SU-DHL-6 (cell line): ENCODE results near the gene ENTPD6.

Experiments used
- H2AFZ ChIP-seq: fragments of 200-600 bp; sonication (generic); 2 replicates; pipeline ENCODE4 v1.6.1; 2014; ENCODE audit warnings: low read depth, mild to moderate bottlenecking, moderate library complexity, mixed read lengths, antibody characterized with exemption, low read length; ENCODE audit not compliant: severe bottlenecking
- H3F3A ChIP-seq: fragments of 200-600 bp; shearing (Covaris generic); 2 replicates; pipeline ENCODE4 v1.6.0; 2016; ENCODE audit warnings: antibody characterized with exemption, mild to moderate bottlenecking; ENCODE audit not compliant: insufficient read depth
- H3K27ac ChIP-seq: fragments of 200-600 bp; sonication (generic); 2 replicates; pipeline ENCODE4 v1.5.1; 2016; ENCODE audit warnings: low read depth, mild to moderate bottlenecking, low read length, moderate library complexity, mixed read lengths
- H3K27me3 ChIP-seq: fragments of 200-600 bp; sonication (generic), shearing (Covaris generic); 2 replicates; pipeline ENCODE4 v1.6.0; 2014; ENCODE audit warnings: mild to moderate bottlenecking, low read length
- H3K36me3 ChIP-seq: fragments of 200-600 bp; sonication (generic); 2 replicates; pipeline ENCODE4 v1.6.1; 2014; ENCODE audit warnings: mild to moderate bottlenecking, low read length, mixed read lengths
- H3K4me2 ChIP-seq: fragments of 300-600, 200-600 bp; shearing (Covaris generic), sonication (generic); 2 replicates; pipeline ENCODE4 v1.6.0; 2014; ENCODE audit warnings: low read length, low read depth, mild to moderate bottlenecking; ENCODE audit not compliant: poor library complexity, severe bottlenecking
- H3K4me3 ChIP-seq: fragments of 200-600 bp; sonication (generic); 2 replicates; pipeline ENCODE4 v1.5.1; 2014; ENCODE audit warnings: antibody characterized with exemption, low read length, mild to moderate bottlenecking, mixed read lengths; ENCODE audit not compliant: insufficient read depth, poor library complexity, severe bottlenecking
- H3K79me2 ChIP-seq: fragments of 200-600 bp; sonication (generic); 2 replicates; pipeline ENCODE4 v1.6.1; 2014; ENCODE audit warnings: mild to moderate bottlenecking, low read length, moderate library complexity; ENCODE audit not compliant: insufficient read depth
- H3K9ac ChIP-seq: fragments of 200-600 bp; sonication (generic); 2 replicates; pipeline ENCODE4 v1.7.0; 2014; ENCODE audit warnings: mild to moderate bottlenecking, low read length
- H3K9me2 ChIP-seq: fragments of 200-600 bp; sonication (generic); replicated peaks from 2 replicates; pipeline ENCODE4 v1.6.1; 2014; ENCODE audit warnings: low read length; ENCODE audit not compliant: insufficient read depth
- H3K9me3 ChIP-seq: fragments of 200-600 bp; sonication (generic); 2 replicates; pipeline ENCODE4 v1.6.1; 2014; ENCODE audit warnings: low read length, mixed read lengths; ENCODE audit not compliant: insufficient read depth
- H4K20me1 ChIP-seq: fragments of 200-600 bp; sonication (generic); 2 replicates; pipeline ENCODE4 v1.6.1; 2014; ENCODE audit warnings: low read depth, mild to moderate bottlenecking, antibody characterized with exemption, low read length, moderate library complexity, mixed read lengths
- EZH2phosphoT487 ChIP-seq: fragments of 200-600 bp; sonication (generic), shearing (Covaris generic); conservative IDR thresholded peaks from 2 replicates; pipeline ENCODE4 v1.6.1; 2018; ENCODE audit warnings: mild to moderate bottlenecking, antibody characterized with exemption, low read length, moderate library complexity, mixed read lengths
- TF ChIP-seq, protein P1 (sequence below): fragments of 200-600 bp; sonication (generic); IDR thresholded peaks from one replicate; pipeline ENCODE4 v1.5.1; 2017; ENCODE audit warnings: antibody characterized with exemption, mild to moderate bottlenecking, low read length, moderate library complexity; ENCODE audit not compliant: insufficient read depth, poor library complexity, severe bottlenecking

ENTPD6 gene

DNA sequence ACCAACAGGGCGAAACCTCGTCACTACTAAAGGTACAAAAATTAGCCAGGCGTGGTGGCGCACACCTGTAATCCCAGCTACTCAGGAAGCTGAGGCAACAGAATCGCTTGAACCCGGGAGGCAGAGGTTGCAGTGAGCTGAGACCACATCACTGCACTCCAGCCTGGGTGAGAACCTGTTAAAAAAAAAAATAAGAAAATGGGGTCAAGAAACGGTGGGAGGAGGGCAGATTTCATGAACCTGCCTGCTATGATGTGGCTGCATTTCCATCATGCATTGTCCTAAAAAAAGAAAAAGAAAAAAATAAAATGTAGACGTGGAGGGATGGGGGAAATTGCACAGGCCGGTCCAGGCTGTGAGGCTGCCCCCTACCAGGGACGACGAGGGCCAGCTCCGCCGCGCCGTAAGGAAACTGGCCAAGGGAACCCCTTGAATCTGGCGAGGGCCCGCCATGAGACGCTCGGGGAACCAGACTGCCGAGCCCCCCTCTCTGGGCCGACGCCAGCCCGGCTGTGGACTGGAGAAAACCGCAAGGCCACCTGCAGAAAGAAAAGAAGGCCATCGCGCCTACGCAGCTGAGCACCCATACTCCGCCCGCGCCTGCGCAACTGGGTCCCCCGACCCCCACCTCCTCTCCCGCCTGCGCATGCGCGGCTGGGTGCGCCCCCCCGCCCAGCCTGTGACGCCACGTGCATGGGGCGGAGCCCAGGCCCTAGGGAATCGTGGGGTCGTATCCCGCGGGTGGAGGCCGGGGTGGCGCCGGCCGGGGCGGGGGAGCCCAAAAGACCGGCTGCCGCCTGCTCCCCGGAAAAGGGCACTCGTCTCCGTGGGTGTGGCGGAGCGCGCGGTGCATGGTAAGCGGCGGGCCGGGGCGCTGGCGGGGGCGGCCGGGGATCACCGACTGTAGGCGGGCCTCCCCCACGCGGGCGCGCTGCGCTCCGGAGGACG is at the start of gene ENTPD6:
Gene ENTPD6, plus strand, starts transcription at position 699 of the 948 bp plus-strand sequence. CDS start 10,825 bp downstream, outside the sequence.
- Histone ChIP-seq H3K4me2 (peak within 1 kb of the TSS; percentile 91), H3K9me3 (no peaks in the 10 kb centered on the region), H3K36me3 (no peaks in the 10 kb centered on the region), H3K9me2 (no peaks in the 10 kb centered on the region), H3K27me3 (no peaks in the 10 kb centered on the region), H3K4me3 (peak within 1 kb of the TSS; percentile 80), H4K20me1 (no peaks in the 10 kb centered on the region; the same call in 1 of the 2 replicates), H3F3A (0 out of 2 replicates have a peak, but pooled peaks cover 4% of the 10 kb centered on the region), H2AFZ (peak within 1 kb of the TSS; percentile 96), H3K9ac (peak within 1 kb of the TSS; percentile 80), H3K79me2 (no peaks in the 10 kb centered on the region), H3K27ac (no peak within 1 kb of the TSS)
- TF ChIP-seq, protein P1, sequence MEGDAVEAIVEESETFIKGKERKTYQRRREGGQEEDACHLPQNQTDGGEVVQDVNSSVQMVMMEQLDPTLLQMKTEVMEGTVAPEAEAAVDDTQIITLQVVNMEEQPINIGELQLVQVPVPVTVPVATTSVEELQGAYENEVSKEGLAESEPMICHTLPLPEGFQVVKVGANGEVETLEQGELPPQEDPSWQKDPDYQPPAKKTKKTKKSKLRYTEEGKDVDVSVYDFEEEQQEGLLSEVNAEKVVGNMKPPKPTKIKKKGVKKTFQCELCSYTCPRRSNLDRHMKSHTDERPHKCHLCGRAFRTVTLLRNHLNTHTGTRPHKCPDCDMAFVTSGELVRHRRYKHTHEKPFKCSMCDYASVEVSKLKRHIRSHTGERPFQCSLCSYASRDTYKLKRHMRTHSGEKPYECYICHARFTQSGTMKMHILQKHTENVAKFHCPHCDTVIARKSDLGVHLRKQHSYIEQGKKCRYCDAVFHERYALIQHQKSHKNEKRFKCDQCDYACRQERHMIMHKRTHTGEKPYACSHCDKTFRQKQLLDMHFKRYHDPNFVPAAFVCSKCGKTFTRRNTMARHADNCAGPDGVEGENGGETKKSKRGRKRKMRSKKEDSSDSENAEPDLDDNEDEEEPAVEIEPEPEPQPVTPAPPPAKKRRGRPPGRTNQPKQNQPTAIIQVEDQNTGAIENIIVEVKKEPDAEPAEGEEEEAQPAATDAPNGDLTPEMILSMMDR, result no peak
- TF ChIP-seq EZH2phosphoT487, result no peak

DNA sequence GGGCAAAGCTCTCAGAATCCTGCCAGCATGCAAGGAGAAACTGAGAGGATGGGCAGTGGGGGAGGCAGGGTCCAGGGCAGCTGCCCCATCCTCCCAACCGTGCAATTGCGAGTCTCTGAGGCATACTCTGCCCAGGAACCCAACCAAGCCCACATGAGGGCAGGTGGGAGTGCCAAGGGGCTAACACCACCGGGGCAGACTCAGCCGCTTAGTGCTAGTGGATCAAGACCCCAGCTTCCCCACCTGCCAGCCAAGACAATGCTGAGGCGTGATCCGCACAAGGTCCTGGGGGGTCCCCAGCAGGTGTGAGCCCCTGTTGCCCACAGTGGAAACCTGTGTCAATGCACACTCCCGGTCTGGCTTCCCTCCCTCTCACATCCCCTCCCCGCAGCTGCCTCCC is 48.5 kb upstream of the ENTPD6 start:
- Histone ChIP-seq H3K4me3 (no peak overlapping the region), H3K4me2 (no peak overlapping the region), H4K20me1 (no peaks in the 10 kb centered on the region), H3K79me2 (no peaks in the 10 kb centered on the region), H3K9me2 (no peaks in the 10 kb centered on the region), H3K27ac (no peak overlapping the region), H3K9me3 (no peaks in the 10 kb centered on the region), H3F3A (no peaks in the 10 kb centered on the region), H3K9ac (no peak overlapping the region), H3K27me3 (no peaks in the 10 kb centered on the region), H3K36me3 (no peaks in the 10 kb centered on the region), H2AFZ (no peak overlapping the region)
- TF ChIP-seq, protein P1, result no peak
- TF ChIP-seq EZH2phosphoT487, result no peak

DNA sequence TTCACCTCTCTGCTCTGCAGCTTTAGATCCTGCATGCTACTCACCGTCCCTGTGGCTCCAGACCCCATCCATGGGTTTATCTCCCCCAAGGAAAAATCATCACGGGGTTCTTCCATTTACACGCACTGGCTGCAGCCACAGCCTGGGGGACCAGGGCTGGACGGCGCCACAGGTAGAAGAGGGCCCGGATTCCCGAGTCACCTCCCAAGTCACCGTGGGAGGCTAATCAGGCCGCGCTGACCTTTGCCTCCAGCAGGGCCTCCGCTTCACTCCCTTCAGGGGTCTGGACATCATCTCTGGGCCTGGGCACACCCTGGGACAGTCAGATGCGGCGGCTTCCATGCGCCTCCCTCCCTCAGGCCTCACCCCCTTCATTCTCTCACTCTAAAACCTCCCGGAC is 47.8 kb upstream of the ENTPD6 start:
- Histone ChIP-seq H3K4me2 (no peak overlapping the region), H4K20me1 (no peaks in the 10 kb centered on the region), H3K9ac (no peak overlapping the region), H3K9me3 (no peaks in the 10 kb centered on the region), H3K27me3 (no peaks in the 10 kb centered on the region), H3K4me3 (no peak overlapping the region), H3K36me3 (no peaks in the 10 kb centered on the region), H2AFZ (no peak overlapping the region), H3K9me2 (no peaks in the 10 kb centered on the region), H3K27ac (no peak overlapping the region), H3F3A (no peaks in the 10 kb centered on the region), H3K79me2 (no peaks in the 10 kb centered on the region)
- TF ChIP-seq EZH2phosphoT487, result no peak
- TF ChIP-seq, protein P1, result no peak
